K562 (cell line): Measurements from ENCODE around the gene IFT172.

Experiments used
- DACH1 ChIP-seq: fragments of 450-650 bp; IDR thresholded peaks from 2 replicates; pipeline ENCODE4 v1.6.1; 2018; ENCODE audit not compliant: partially characterized antibody
- EZH2 ChIP-seq: IDR thresholded peaks from 2 replicates; pipeline ENCODE4 v1.6.1; 2012; ENCODE audit warnings: low read depth, mild to moderate bottlenecking, inconsistent platforms, low read length, borderline replicate concordance
- JUND ChIP-seq, 2 experiments: IDR thresholded peaks; 2 replicates in 1 of 2; 3 replicates in 1 of 2; pipeline ENCODE4 v1.6.1; 2011; ENCODE audit warnings: borderline replicate concordance in 2 of 2, low read depth in 2 of 2, low read length in 2 of 2, improper control_type of control experiment in 1 of 2, missing biosample characterization in 1 of 2, missing genetic modification characterization in 1 of 2, missing genetic modification reagents in 1 of 2
- RCOR1 ChIP-seq, 2 experiments: IDR thresholded peaks; 2 replicates each; pipeline ENCODE4 v1.6.1; 2012; ENCODE audit warnings: low read depth in 2 of 2, low read length in 2 of 2, borderline replicate concordance in 1 of 2, improper control_type of control experiment in 1 of 2
- SMAD3 ChIP-seq: fragments of 450-650 bp; formaldehyde crosslinking; conservative IDR thresholded peaks from 2 replicates; pipeline ENCODE4 v1.4.0; 2020; ENCODE audit warnings: mild to moderate bottlenecking
- SMARCA5 ChIP-seq: fragments of 450-650 bp; IDR thresholded peaks from 2 replicates; pipeline ENCODE4 v1.6.1; 2016
- TAF1 ChIP-seq: IDR thresholded peaks from 2 replicates; pipeline ENCODE4 v1.6.1; 2011; ENCODE audit warnings: mild to moderate bottlenecking, low read length, moderate library complexity; ENCODE audit not compliant: insufficient read depth, control insufficient read depth, severe bottlenecking; ENCODE audit errors: extremely low read depth
- TARDBP ChIP-seq: fragments of 450-650 bp; IDR thresholded peaks from 2 replicates; pipeline ENCODE4 v1.6.1; 2016
- TEAD1 ChIP-seq, 2 experiments: fragments of 450-650 bp in 1 of 2; sonication (generic) in 1 of 2; formaldehyde crosslinking; IDR thresholded peaks; 2 replicates each; pipeline versions ENCODE4 v1.4.0 to v1.8.0; 2020 to 2022; ENCODE audit warnings: mild to moderate bottlenecking in 2 of 2, missing genetic modification reagents in 1 of 2
- ZNF347 ChIP-seq: fragments of 450-650 bp; formaldehyde crosslinking; IDR thresholded peaks from 2 replicates; pipeline ENCODE4 v1.4.0; 2020; ENCODE audit warnings: low read depth, mild to moderate bottlenecking, moderate library complexity
- ZNF551 ChIP-seq: fragments of 250-450 bp; sonication (Bioruptor Pico); IDR thresholded peaks from 2 replicates; pipeline ENCODE4 v1.5.0; 2021; ENCODE audit warnings: mild to moderate bottlenecking, moderate library complexity
- ZNF76 ChIP-seq: fragments of 250-450 bp; sonication (Bioruptor Pico); IDR thresholded peaks from 2 replicates; pipeline ENCODE4 v1.4.0; 2020; ENCODE audit warnings: mild to moderate bottlenecking, moderate library complexity, borderline replicate concordance
- TF ChIP-seq, protein P1 (sequence below), 2 experiments: IDR thresholded peaks; 2 replicates each; pipeline ENCODE4 v1.6.1; 2012; ENCODE audit warnings: improper control_type of control experiment in 2 of 2, low read depth in 2 of 2, low read length in 2 of 2, borderline replicate concordance in 1 of 2
- TF ChIP-seq, protein P2 (sequence below), 2 experiments: fragments of 450-650 bp; conservative IDR thresholded peaks; 2 replicates each; pipeline ENCODE4 v1.6.1; 2017; ENCODE audit warnings: mild to moderate bottlenecking in 2 of 2, moderate library complexity in 2 of 2

DNA sequence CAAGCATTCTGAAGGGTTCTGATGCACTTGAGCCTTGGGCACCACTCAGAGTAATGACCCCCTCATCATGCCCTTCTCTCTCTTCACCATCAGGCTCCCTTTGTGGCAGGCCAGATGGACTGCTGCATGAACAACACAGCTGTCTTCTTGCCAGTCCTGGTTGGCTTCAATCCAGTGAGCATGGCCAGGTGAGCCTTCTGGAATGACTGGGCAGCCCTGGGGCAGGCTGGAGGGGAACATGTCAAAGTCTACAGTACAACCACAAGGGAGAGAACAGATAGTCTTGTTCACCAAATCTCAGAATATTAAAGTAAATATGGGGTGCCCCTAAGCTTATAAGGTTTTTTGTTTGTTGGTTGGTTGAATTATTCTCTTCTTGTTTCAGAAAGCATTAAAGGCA is 11.5 kb upstream of the IFT172 start:
- TF ChIP-seq, protein P1, sequence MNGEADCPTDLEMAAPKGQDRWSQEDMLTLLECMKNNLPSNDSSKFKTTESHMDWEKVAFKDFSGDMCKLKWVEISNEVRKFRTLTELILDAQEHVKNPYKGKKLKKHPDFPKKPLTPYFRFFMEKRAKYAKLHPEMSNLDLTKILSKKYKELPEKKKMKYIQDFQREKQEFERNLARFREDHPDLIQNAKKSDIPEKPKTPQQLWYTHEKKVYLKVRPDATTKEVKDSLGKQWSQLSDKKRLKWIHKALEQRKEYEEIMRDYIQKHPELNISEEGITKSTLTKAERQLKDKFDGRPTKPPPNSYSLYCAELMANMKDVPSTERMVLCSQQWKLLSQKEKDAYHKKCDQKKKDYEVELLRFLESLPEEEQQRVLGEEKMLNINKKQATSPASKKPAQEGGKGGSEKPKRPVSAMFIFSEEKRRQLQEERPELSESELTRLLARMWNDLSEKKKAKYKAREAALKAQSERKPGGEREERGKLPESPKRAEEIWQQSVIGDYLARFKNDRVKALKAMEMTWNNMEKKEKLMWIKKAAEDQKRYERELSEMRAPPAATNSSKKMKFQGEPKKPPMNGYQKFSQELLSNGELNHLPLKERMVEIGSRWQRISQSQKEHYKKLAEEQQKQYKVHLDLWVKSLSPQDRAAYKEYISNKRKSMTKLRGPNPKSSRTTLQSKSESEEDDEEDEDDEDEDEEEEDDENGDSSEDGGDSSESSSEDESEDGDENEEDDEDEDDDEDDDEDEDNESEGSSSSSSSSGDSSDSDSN (IDR thresholded peaks at IDR 0.05; ENCODE audit: borderline replicate concordance in 1 of 2, low read depth in 2 of 2, low read length in 2 of 2): no peak
- TF ChIP-seq TAF1 (no peak), ZNF551 (CRISPR knock-in tag) (no peak), SMAD3 (CRISPR knock-in tag) (no peak), JUND (IDR thresholded peaks at IDR 0.05; ENCODE audit: borderline replicate concordance, low read depth, low read length) (no peak), JUND (tag; IDR thresholded peaks at IDR 0.05; ENCODE audit: borderline replicate concordance, low read depth, low read length) (no peak), TEAD1 (CRISPR knock-in tag; IDR thresholded peaks at IDR 0.05) (no peak), DACH1 (no peak), EZH2 (no peak), ZNF76 (no peak), RCOR1 (IDR thresholded peaks at IDR 0.05; ENCODE audit: borderline replicate concordance in 1 of 2, low read depth in 2 of 2, low read length in 2 of 2) (no peak), SMARCA5 (no peak), ZNF347 (CRISPR knock-in tag) (no peak), TARDBP (no peak)
- TF ChIP-seq, protein P2, sequence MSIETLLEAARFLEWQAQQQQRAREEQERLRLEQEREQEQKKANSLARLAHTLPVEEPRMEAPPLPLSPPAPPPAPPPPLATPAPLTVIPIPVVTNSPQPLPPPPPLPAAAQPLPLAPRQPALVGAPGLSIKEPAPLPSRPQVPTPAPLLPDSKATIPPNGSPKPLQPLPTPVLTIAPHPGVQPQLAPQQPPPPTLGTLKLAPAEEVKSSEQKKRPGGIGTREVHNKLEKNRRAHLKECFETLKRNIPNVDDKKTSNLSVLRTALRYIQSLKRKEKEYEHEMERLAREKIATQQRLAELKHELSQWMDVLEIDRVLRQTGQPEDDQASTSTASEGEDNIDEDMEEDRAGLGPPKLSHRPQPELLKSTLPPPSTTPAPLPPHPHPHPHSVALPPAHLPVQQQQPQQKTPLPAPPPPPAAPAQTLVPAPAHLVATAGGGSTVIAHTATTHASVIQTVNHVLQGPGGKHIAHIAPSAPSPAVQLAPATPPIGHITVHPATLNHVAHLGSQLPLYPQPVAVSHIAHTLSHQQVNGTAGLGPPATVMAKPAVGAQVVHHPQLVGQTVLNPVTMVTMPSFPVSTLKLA (conservative IDR thresholded peaks at IDR 0.05): no peak
